ENCODE measurements around the gene NAT10.

NAT10 gene

GRCh38 chr11:34182921-34183685, 77.7 kb downstream of the NAT10 start:
- intact Hi-C loops (cut with DNase I): no loop called here
- peak in 2 of 10 donors; percentile 52 to 70 for DNase-seq

GRCh38 chr11:34183848-34184391, 78.5 kb downstream of the NAT10 start:
- intact Hi-C loops (cut with DNase I): no loop called here
- DNase-seq: peak in 2 of 10 donors; percentile 47 to 66

DNA sequence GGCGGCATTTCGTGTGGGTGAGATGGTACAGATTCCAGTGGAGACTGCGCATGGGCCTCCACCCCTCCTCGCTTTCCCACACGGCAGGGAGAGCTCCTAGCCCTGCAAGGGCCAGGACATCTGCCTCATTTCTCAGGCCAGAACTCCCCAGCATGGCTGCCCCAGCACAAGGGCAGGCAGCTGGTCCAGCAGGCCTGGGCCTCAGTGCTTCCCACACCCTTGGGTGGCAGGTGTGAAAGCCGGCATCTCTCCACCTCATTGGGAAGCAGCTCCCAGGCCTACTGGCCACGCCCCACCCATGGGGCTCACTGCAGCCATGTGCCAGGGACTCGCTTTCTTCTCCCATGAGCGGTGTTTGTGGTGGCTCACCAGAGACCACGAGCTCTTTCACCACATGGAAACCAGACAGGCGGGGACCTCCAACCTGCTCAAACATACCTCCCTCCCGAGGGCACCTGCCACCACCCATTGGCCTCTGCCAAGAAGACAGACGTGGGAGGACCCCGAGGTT, 79.1 kb downstream of the NAT10 start:
- DNase-seq: peak in 2 of 10 donors; percentile 52 to 60
- intact Hi-C loops (cut with DNase I): loop anchor here (5.0 kb wide), 1 partner anchor 78 kb away; no protein-coding TSS in a partner anchor

DNA sequence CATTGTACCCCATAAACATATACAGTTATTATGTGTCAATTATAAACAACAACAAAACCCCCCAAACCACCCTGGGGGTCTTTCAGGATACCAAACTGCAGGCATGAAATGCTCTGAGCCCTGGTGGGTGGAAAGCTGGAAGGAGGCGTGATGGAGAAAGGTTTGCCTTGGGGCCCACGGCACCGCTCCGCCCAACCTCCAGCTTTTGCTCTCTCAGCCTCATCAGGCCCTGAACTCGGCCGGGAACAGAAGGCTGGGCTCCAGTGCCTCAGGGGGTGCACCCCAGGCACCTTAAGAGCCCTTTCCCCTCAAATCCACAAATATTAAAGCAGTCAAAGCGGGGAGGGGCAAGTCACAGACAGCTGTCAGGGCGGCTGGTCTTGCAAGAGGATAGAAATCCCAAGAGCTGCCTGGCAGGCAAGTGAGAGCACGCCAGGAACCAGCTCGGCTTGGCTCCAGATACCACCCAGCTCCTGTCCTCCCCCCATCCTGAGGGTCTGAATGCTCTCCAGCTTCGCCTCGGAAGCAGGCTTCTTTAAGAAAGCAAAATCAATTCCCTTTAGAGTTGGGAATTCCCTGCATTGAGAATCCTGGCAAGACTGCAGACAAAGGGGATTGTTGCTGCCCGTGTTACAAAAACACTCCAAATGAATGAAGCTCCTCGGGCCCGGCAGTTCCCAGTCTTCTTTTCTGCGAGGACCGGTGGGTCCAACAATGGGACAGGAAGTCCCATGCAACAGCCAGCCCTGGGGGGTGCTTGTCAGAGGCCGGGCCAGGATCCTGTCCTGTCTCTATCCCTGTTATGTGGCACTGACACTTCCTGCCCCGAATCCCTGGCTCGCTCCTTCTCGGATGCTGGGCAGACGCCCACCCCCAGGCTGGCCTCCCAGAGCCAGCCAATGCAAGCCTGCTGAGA, 80.8 kb downstream of the NAT10 start:
- DNase-seq: peak in 2 of 10 donors; percentile 67 to 80
- intact Hi-C loops (cut with DNase I): loop anchor here (5.0 kb wide), 1 partner anchor 76 kb away; no protein-coding TSS in a partner anchor

- peak in 2 of 10 donors; percentile 21 to 35 for DNase-seq
- intact Hi-C loops (cut with DNase I): loop anchor here (5.0 kb wide), 1 partner anchor 74 kb away; no protein-coding TSS in a partner anchor
Measured at GRCh38 chr11:34188181-34188580, 82.8 kb downstream of the NAT10 start.

DNA sequence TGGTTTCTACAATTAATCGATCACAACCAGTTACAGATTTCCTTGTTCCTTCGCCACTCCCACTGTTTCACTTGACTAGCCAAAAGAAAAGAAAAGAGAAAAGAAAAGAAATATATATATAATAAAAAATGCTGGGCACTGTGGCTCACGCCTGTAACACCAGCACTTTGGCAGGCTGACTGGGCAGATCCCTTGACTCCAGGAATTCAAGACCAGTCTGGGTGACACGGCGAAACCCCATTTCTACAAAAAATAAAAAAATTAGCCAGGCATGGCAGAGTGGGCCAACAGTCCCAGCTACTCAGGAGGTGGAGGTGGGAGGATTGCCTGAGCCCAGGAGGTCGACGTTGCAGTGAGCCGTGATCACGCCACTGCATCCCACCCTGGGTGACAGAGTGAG, 83.8 kb downstream of the NAT10 start:
- DNase-seq: peak in 2 of 10 donors; percentile 41 to 48
- intact Hi-C loops (cut with DNase I): loop anchor here (5.0 kb wide), 1 partner anchor 73 kb away; no protein-coding TSS in a partner anchor

GRCh38 chr11:34190192-34191139, 85.0 kb downstream of the NAT10 start:
- DNase-seq: peak in 2 of 10 donors; percentile 12 to 15
- intact Hi-C loops (cut with DNase I): no loop called here

DNA sequence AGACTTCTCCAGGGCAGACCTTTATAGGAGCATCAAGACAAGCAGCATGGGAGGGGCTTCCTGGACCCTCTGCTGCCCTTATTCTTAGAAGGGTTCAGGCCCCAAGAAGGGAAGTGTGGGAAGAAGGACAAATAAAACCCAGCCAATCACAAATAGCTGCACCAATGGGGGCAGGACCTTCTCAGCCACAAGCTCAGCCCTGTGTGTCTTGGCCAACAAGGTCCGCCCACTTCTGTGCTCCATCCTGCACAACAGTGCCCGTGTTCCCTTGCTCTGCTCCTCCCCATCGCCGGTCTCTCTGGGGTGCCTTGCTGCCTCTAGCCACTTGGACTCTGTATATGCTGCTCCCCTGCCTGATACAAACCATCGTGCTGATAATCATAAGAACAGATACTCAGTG, 86.1 kb downstream of the NAT10 start:
- intact Hi-C loops (cut with DNase I): no loop called here
- DNase-seq: peak in 2 of 10 donors; percentile 59 to 71

- peak in 5 of 10 donors; percentile 31 to 89 (median 81) for DNase-seq
- intact Hi-C loops (cut with DNase I): no loop called here
Measured at GRCh38 chr11:34192481-34193401, 87.3 kb downstream of the NAT10 start.

- peak in 2 of 10 donors; percentile 35 to 66 for DNase-seq
- intact Hi-C loops (cut with DNase I): no loop called here
Measured at GRCh38 chr11:34194576-34195335, 89.3 kb downstream of the NAT10 start.

All from posterior cingulate gyrus (tissue), 11 donors.